Uterus (tissue), 2 donors: Measurements from ENCODE around the gene APOBEC3A.

Source experiments
- CTCF ChIP-seq, 4 experiments: fragments of 200-600 bp in 2 of 4; fragments of 450-650 bp in 2 of 4; sonication (generic) in 2 of 4; IDR thresholded peaks; one replicate each; pipeline ENCODE4 v1.5.1; 2016 to 2019; ENCODE audit warnings: antibody characterized with exemption in 4 of 4, mild to moderate bottlenecking in 2 of 4, moderate library complexity in 1 of 4
- POLR2A ChIP-seq, 2 donors: fragments of 450-650 bp; IDR thresholded peaks; one replicate each; pipeline ENCODE4 v1.6.1; 2016; ENCODE audit warnings: antibody characterized with exemption in 2 of 2, mild to moderate bottlenecking in 1 of 2, moderate library complexity in 1 of 2

- no peak for TF ChIP-seq CTCF (IDR thresholded peaks at IDR 0.05)
- TF ChIP-seq POLR2A (IDR thresholded peaks at IDR 0.05), result no peak
Observed at GRCh38 chr22:38966942-38967341, 9.5 kb downstream of the APOBEC3A start.
